Epidermal melanocyte (primary cell): Measurements from ENCODE around the gene PTPRM.

Experiments
- DNase-seq: peaks from one replicate; pipeline ENCODE4 v3.0.0; 2011; ENCODE audit warnings: low spot score; ENCODE audit not compliant: insufficient read length

PTPRM gene

DNA sequence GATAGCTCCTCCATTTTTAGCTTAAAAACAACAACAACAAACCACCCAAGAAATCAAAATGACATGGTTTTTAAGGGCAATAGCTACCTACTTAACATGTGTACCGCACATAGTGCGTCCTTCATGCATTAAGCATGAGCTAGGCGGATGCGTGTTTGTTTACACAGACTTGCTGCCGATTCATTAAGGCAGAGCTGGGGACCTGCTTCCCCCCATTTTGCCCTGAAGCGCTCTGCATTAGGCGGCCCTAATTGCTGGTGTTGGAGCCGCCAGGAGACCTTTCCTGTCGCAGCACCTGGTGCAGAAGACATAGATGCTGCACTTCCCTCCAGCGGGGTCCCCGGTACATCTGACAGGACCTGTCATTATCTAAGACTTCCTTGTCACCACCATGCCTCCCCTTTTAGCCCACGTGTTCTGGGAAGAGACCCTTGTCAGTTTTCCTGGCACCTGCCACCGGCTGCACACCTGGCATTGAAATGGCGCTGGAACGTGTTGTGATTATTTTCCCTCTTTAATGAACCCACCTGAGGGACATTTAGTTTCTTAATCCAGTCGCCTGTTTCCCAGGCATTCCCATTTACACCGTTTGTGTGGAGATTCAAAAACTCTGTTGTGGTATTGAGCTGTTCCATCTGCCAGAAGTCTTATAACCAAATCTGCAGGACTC lies 781.1 kb downstream of the PTPRM start:
- no peak for DNase-seq

DNA sequence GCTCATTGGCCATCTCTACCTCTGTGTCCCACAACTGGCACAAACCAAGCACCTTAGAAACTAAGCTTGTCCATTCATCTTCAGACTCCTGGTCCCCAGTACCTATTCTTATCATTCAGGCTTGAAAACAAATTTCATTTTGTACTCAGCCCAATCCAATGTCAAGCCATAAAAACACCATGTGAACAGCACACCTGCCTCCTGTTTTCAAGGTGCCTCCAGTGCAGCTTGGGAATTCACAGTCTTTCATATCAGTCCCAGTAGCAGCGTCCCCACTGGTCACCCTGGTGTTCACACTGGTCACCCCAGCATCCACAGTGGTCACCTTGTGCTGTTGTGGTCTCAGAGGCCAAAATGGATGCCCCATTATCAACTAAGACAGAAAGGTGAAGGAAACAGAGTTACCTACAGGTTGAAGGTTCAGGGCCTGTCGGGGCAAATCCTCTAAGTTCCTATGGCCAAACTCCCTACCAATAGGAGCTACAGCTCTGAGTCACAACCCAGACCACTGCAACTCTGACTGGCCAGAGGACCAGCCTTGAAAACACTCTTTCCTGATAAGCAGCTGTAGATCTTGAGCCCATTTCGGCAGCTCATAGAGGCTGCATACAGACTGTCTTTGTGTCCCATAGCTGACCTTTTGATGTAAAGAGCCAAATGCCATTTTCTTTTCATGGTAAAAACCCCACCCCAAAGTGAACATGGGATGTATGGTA lies 782.6 kb downstream of the PTPRM start:
- DNase-seq = no peak

DNA sequence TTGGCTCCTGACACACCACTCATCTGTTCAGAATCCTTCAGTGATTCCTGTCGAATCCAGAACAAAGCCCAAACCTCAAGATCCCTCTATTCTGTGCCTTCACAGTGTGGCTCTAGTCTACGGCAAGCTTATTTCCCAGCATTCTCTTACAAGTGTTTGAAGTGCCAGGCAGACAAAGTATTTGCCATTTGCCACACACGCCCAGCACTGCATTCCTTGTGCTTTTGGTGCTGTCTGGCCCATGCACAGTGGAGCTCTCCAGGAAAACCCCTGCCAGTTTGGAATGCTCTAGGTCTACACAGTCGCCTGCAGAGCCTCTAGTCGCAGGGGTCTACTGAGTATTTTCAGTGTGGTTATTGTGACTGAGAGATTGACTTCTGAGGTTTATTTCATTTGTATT lies 783.5 kb downstream of the PTPRM start:
- DNase-seq = no peak

DNA sequence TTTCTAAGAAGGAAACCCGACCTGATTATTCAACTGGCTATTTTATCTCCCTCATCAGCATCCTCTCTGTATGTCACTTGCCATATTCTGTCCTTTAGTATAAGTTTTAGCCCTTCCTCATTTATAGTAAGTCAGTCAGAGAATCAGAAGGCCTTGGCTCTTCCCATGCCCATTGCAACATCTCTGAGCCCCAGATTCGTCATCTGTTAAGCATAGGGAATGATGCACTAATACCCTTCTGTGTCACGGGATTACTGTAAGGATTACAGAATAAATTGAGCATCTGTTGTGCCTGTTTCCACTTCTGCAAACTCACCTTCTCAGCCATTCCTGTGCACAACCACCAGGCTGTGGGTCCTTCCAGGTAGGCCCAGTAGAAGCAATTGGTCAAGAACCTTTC lies 784.0 kb downstream of the PTPRM start:
- no peak for DNase-seq

DNA sequence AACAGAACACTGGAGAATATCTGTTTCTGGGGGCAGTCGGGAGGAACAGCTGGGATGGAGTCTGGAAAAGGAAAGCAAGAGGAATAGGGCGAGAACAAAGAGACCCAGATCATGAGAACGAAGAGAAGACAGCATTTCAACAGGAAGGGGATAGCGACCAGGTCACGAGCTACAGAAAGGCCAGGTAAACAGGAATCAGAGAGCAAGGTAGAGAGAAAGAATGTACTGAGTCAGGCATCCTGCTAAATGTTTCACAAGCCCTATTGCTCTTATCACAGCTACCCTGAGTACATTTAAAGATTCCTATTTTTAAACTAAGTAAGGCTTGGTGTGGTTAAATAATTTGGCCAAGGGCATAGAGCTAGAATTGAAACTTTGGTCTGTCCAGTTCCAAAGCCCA lies 787.2 kb downstream of the PTPRM start:
- DNase-seq = no peak

DNA sequence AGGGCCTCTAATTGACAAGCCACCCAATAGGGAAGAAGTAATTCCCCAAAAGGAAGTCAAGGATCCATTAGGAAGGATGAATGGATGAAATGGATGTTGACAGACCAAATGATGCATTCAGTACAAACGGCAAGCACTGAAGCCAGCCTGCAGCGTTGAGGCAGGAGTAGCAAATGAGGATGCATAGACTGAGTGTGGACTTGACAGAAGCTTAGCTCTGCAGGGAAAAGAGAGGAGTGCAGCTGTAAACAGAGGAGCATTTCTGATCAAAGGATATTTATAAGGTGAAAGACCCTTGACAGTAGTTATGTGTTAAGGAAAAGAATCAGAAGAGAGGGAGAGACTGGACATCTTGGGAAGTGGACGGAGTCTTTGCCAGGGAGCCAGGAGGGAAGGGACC lies 788.9 kb downstream of the PTPRM start:
- DNase-seq = no peak

DNA sequence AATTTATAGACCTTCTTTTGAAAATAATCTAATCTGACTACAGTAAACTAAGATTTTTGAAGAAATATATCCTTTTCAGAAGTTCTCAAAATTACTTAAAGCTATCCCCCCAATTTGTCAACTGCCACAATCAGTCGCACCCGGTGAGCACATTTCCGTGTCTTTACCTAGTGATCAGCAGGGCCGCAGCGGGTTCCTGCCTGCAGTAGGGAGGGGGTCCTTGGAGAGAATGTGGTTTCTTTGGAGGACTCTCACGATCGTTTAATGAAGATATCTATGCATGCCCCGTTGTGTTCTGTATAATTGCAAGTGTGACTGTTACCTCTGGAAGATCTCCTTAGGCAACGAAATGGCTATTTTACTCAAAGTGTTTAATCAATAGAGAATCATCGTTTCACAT lies 790.2 kb downstream of the PTPRM start:
- no peak for DNase-seq

DNA sequence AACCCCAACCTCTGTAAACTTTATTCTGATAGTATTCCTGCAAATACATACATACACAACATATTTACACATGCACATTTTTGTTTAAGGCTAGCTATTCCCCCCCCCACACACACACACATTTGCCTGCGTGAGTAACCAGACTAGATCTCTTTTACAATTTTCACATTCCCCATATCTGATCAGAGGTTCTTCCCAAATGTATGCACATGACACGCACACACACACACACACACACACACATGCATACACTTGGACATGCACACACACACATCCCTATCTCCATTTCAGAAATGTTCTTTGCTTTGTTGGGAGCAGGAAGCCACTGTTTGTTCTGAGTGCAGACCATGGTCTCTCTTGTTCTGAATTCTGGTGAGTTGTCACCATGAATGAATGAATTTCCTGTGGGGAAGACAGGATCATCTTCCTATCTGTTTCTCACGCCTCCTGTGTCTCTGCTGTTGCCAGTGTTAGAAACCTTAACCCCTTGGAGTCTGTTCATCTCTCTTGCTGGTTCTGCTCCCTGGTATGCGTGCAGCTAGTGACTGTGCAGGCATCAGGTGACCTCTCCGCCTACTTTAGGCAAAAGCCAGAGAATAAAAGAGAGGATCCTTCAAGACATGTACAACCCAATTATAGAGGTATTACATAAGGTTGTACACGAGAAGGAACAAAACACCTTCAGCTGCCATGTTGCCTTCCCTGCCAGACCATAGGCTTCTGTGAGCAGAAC lies 791.1 kb downstream of the PTPRM start:
- DNase-seq = no peak

DNA sequence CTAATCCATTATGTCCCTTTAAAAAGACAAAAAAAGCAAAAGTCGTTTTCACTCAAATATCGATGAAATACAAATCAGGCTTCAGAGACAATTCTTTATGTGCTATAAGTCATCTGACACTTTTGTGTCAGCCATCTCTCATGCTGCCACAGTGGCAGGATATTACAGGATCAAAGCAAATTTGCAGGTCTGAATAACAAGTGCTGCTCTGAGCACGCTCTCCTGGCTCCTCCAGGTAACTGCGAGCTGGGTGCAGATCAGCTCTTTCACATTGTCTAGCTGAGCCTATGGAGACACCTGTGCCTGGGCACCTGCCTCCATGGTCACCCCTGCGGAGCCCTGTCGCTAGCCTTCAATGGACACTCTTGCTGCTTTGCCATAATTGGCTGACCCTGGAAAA lies 792.0 kb downstream of the PTPRM start:
- DNase-seq = no peak

DNA sequence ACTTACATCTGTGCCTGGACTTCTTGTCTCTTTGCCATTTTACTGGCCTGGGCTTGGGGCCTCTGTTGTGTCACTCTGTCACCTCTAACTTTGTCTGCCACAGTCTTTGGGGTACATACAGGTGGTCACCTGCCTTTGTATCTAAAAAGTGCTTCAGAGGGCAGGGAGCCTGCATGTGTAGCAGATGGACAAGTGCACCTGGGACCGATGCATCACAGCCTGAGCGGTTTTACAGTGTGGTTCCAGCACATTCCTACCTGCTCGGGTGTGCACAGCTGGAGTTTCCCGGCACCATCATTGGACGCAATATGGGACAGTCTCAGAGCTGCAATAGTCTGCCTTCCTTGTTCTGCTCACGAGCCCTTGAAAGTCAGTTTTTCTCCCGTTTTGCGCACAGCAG lies 792.4 kb downstream of the PTPRM start:
- no peak for DNase-seq

DNA sequence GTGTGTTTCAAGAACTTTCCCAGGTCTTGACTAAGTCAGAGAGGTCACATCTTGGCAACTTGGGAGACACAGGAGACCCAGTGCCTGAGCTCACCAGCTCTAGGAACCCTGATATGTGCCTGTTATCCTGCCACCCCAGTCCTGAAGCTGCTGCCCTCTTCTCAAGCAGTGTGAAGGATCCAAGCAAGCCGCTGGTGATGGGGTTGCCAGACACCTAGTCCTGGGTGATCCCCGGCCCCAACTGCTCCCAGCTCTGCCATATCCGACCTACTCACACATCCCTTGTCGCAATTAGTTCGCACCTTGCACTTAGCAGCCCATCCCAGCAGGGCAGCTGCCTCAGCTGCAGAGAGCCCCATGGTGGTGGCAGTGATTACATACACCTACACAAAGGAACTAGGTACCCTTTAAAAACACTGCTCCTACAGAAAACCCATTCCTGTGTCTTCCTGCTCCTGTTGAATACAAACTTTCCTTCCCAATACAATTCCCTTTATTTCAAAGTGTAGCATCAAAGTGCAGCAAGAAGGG lies 794.9 kb downstream of the PTPRM start:
- no peak for DNase-seq

DNA sequence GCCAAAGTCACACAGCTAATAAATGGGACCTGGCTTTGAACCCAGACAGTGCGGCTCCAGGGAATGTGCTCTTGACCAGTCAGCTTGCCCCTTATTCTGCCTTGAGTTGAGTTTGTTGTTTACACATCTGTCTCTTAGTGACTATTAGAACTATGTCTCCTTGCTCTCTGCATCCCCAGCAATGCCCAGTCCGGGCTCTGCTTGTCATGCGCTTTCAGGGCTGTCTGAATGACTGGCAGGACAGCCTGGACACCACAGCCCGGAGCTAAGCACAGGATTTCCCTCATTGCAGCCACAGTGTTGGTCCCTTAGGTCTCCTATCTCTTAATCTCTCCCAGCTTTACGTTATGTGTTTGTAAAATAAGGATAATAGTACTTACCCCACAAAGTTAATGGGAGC lies 795.7 kb downstream of the PTPRM start:
- no peak for DNase-seq

DNA sequence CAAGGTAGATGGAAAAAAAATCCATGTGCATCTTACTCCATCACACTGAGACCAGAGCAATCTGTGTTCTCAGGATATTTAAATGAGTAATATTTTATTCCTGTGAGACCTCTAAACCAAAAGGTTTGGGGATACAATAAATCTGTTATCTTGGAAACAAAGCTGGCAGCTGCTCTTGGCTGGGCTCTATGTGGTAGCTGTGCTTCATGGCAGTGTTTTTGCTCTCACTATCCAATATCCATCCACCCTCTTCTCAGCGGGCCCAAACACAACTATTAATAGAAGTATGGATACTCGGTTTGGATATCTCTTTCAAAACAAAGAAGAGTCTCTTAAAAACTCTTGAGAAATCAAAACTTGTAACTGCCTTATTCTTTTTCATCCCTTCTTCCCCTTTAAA lies 797.3 kb downstream of the PTPRM start:
- DNase-seq = no peak

DNA sequence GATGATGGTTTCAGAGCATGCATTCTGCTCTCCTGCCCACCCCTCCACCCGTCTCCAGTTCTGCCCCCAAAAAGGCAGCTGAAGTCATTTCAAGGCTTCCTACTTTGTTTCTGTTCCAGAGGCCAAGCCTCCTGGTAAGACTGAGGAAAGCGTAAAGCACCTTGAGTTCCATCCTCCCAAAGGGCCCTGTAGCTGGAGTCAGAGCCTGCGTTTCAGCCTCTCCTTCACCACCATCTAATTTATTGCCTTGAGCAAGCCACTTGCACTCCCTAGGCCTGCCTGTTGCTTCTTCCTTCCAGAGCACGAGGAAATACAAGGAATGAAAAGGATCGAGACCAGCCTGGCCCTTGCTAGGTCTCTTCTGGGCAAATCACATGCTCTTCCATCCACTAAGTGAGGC lies 797.9 kb downstream of the PTPRM start:
- no peak for DNase-seq

DNA sequence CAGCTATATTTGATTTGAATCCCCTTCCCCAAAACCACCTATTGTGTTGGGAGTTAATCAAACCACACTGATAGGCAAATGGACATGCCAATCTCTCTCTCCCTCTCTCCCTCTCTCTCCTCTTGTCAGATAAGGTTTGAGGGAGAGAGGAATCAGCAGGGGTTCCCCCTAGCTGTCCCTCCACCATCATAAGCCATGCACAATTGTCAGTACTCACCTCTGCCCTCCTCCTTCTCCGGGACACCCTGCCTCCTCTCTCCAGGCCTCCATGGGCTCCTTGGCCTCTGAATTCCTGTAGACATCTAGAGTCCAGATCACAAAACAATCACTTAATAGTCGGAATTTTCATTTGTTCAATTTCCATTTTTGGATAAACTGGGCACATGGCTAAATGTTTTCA lies 798.4 kb downstream of the PTPRM start:
- DNase-seq = no peak

DNA sequence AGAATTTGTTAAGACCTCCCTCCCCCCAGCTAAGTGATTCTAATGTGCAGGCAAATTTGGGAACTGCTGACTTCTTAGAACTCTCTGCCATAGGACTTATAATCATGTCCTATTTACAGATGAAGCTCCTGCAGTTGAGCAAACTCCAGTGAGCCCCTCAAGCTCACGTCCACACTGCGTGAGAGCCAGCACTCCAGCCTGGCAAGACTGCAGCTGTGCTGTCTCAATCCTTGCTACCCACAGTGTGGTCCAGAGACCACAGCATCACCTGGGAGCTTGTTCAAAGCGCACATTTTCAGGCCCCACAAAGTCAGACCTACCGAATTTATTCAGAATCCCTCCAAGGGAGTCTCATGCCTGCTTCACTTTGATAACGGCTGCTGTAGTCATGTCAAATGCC lies 799.0 kb downstream of the PTPRM start:
- DNase-seq = no peak

DNA sequence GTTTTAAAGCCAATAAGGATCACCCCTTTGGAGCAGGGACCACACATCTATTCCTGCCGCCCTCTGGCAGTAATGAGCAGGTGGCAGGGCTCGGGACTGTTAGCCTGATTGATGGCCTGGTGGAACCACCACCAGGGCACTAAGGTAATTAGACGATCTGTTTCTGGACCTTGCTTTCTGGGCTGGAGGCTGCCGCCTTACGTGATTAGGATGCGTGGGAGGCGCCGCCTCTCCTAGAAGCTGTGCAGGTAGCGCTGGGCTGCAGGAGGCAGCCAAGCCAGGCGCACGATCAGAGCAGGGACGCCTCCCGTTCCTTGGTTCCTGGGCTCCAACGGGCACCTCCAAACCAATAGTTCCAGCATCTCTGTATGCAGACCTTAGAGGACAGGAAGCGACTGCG lies 799.5 kb downstream of the PTPRM start:
- DNase-seq = no peak

DNA sequence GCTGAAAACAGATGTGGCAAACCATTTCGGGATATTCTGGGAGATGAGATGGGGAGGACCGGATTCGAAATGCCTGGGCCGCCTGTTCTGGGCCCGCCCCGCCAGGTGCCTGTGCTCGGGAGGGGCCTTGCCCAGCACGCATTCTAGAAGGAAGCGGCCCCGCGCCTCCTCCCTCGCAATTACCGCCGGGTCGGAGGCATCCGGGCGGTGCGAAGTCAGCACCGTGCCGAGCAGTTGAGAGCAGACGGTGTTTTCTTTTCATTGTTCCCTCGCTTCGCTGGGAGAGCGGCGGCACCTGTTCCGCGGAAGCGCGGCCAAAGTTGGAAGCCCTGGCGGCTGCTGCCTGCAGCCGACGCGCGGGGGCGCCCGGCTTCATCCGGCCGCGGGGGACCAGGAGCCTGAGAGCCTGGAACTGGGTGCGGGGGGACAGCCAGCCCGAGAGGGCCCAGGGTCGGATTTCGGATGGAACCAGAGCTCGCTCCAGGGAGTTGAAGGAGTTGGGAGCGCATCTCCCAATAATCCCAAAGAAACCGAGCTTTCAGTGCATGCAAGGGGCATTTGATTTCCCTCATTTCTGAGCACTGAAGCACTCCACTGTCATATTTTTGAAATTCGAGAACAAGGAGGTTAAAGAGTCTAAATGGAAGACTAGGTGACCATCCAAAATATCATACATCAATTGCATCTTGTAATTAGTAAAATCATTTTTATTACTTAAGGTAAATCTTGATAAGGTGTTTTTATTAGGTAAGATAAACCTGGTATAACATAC lies 800.3 kb downstream of the PTPRM start:
- no peak for DNase-seq

DNA sequence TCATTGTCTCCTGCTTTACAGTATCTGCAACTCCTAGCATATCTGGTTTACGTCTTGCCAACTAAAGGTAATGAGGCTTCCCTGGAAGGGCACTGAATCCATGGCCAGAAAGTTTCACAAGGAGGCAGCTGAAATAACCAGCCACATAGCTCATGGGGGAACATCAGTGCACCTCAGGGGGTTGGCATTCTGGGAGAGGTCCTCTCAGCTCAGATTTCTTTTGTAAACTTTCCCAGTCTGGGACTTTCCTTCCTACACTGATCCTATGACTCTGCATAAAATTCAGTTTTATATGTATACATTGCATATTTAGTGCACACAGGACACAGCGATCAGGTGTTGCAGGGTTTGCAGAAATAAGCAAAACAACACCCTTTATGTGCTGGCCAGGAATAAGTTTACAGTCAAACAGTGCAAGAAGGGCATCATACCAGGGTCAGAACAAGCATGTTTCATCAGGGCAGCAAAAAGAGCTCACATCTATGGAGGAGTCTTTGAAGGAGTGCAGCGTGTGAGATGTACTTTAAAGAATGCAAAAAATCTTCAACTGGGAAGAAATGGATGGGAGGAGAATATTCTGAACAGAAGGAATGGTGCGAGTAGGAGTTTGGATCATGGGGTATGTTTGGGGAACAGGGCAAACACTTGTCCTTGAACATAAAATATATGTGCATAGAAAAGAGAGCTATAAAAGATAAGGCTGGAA lies 801.5 kb downstream of the PTPRM start:
- DNase-seq = no peak

DNA sequence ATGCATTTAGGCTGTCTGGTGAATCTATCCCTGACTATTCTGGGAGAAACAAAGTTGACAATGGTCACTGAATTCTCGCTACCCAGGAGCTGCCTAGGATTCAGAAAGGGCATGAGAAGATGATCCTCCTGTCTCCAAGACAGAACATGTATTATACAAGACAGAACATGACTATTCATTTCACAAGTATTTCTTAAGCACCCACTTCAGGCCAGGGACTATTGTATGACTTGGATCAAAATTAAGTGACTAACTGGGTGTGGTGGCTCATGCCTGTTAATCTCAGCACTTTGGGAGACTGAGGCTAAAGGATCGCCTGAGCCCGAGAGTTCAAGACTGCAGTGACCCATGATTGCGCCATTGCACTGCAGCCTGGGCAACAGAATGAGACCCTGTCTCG lies 806.4 kb downstream of the PTPRM start:
- no peak for DNase-seq

DNA sequence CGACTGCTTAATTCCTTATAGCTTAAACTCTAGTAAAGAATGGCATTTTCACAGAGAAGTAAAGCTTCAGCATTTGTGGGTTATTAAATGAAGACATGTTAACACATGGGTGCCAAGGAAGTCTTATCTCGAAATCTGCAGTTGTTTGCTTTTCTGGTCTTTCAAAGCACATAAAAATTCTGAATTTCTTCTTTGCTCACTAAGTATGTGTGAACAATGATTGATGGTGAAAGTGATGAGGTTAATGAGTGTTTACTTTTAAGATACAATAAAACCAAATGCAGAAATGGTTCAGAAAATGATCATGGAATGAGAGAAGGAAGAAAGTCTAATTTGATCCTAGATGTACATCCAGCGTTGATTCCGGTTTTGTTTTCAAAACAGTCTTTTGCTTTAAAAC lies 807.6 kb downstream of the PTPRM start:
- DNase-seq = no peak
